Osteoblast (primary cell): ENCODE results near the gene SH3D19. TPM values are rescaled to one million over a fixed set of nuclear protein-coding genes. Genes with fewer than 3 reads are reported as not detected.

Experiments
- DNase-seq: peaks from one replicate; pipeline ENCODE4 v3.0.0; 2011; ENCODE audit warnings: low spot score, mixed read lengths; ENCODE audit not compliant: insufficient read length; ENCODE audit errors: missing footprints
- H2AFZ ChIP-seq: 2 replicates; pipeline ENCODE4 v1.6.0; 2011; ENCODE audit warnings: mild to moderate bottlenecking, low read length
- H3K27ac ChIP-seq: 2 replicates; pipeline ENCODE4 v1.5.1; 2011; ENCODE audit warnings: mild to moderate bottlenecking, low read depth, low read length, moderate library complexity
- H3K27me3 ChIP-seq: 2 replicates; pipeline ENCODE4 v1.6.0; 2012; ENCODE audit warnings: mild to moderate bottlenecking, control low read depth, inconsistent platforms, low read length, moderate library complexity; ENCODE audit not compliant: insufficient read depth
- H3K36me3 ChIP-seq: 2 replicates; pipeline ENCODE4 v1.5.1; 2011; ENCODE audit warnings: mild to moderate bottlenecking, low read length, control low read depth, moderate library complexity; ENCODE audit not compliant: insufficient read depth
- H3K4me1 ChIP-seq: 2 replicates; pipeline ENCODE4 v1.5.1; 2011; ENCODE audit warnings: mild to moderate bottlenecking, low read length, control low read depth, moderate library complexity; ENCODE audit not compliant: insufficient read depth
- H3K4me2 ChIP-seq: 2 replicates; pipeline ENCODE4 v1.6.0; 2011; ENCODE audit warnings: mild to moderate bottlenecking, low read length; ENCODE audit not compliant: insufficient read depth
- H3K4me3 ChIP-seq: fragments of 200-600 bp; sonication (generic); 3 replicates; pipeline ENCODE4 v1.5.1; 2012; ENCODE audit warnings: mild to moderate bottlenecking, low read length, inconsistent platforms; ENCODE audit not compliant: insufficient read depth
- H3K79me2 ChIP-seq: 2 replicates; pipeline ENCODE4 v1.6.0; 2012; ENCODE audit warnings: mild to moderate bottlenecking, low read length, control low read depth, inconsistent platforms; ENCODE audit not compliant: insufficient read depth
- H3K9me3 ChIP-seq: 2 replicates; pipeline ENCODE4 v1.5.1; 2011; ENCODE audit warnings: low read depth, low read length, control low read depth
- H4K20me1 ChIP-seq: 2 replicates; pipeline ENCODE4 v1.6.0; 2012; ENCODE audit warnings: mild to moderate bottlenecking, low read length, control low read depth; ENCODE audit not compliant: insufficient read depth
- CTCF ChIP-seq: IDR thresholded peaks from 2 replicates; pipeline ENCODE4 v1.5.1; 2011; ENCODE audit warnings: mild to moderate bottlenecking, low read depth, low read length, moderate library complexity; ENCODE audit errors: extremely low read depth
- total RNA-seq: library from RNA; depleted of rRNA; stranded (reverse); fragments of >200 nt; gene quantifications from 2 replicates; pipeline ENCODE4 v1.2.3, GENCODE V29; 2012

The SH3D19 gene
- total RNA-seq, 1 donor: 74.9 TPM

GRCh38 chr4:151331276-151332042, 6.1 kb upstream of the SH3D19 start:
- Histone ChIP-seq H3K9me3 (no peaks in the 10 kb centered on the region), H3K4me3 (no peak overlapping the region), H4K20me1 (no peaks in the 10 kb centered on the region), H3K4me2 (no peak overlapping the region), H3K4me1 (no peaks in the 10 kb centered on the region), H2AFZ (no peak overlapping the region), H3K36me3 (no peaks in the 10 kb centered on the region), H3K27me3 (peaks cover 11% of the 10 kb centered on the region), H3K79me2 (no peaks in the 10 kb centered on the region), H3K27ac (no peak overlapping the region)
- no peak for TF ChIP-seq CTCF
- DNase-seq: no peak

GRCh38 chr4:151329217-151330007, 4.0 kb upstream of the SH3D19 start:
- TF ChIP-seq CTCF: no peak
- Histone ChIP-seq H3K4me2 (no peak overlapping the region), H3K4me3 (no peak overlapping the region), H4K20me1 (no peaks in the 10 kb centered on the region), H3K4me1 (peaks cover 5% of the 10 kb centered on the region), H2AFZ (no peak overlapping the region), H3K36me3 (no peaks in the 10 kb centered on the region), H3K79me2 (no peaks in the 10 kb centered on the region), H3K9me3 (no peaks in the 10 kb centered on the region), H3K27ac (no peak overlapping the region), H3K27me3 (peaks cover 11% of the 10 kb centered on the region)
- DNase-seq: no peak

- DNase-seq: peak; percentile 87
- peak overlapping the region; percentile 76 for H3K4me3 ChIP-seq
- H3K9me3 ChIP-seq: no peaks in the 10 kb centered on the region
- no peaks in the 10 kb centered on the region for H4K20me1 ChIP-seq
- no peaks in the 10 kb centered on the region for H3K79me2 ChIP-seq
- peaks cover 8% of the 10 kb centered on the region for H3K4me1 ChIP-seq
- no peak for TF ChIP-seq CTCF
- H3K27me3 ChIP-seq: peaks cover 12% of the 10 kb centered on the region
- no peaks in the 10 kb centered on the region for H3K36me3 ChIP-seq
- peak overlapping the region; percentile 90 for H3K4me2 ChIP-seq
- H3K27ac ChIP-seq: no peak overlapping the region
- H2AFZ ChIP-seq: peak overlapping the region; percentile 80
Observed at GRCh38 chr4:151325949-151326246, 493 bp upstream of the SH3D19 start.

- H3K79me2 ChIP-seq: no peaks in the 10 kb centered on the region
- H3K4me3 ChIP-seq: peak overlapping the region; percentile 76
- no peaks in the 10 kb centered on the region for H3K36me3 ChIP-seq
- H2AFZ ChIP-seq: peak overlapping the region; percentile 80
- no peak for TF ChIP-seq CTCF
- no peaks in the 10 kb centered on the region for H3K9me3 ChIP-seq
- H4K20me1 ChIP-seq: no peaks in the 10 kb centered on the region
- no peak overlapping the region for H3K27ac ChIP-seq
- peaks cover 8% of the 10 kb centered on the region for H3K4me1 ChIP-seq
- H3K27me3 ChIP-seq: peaks cover 12% of the 10 kb centered on the region
- peak; percentile 85 for DNase-seq
- peak overlapping the region; percentile 90 for H3K4me2 ChIP-seq
Observed at GRCh38 chr4:151324752-151325110, 674 bp downstream of the SH3D19 start.
